Nasal cavity respiratory epithelium epithelial cell of viscerocranial mucosa (primary cell): Measurements from ENCODE around the gene SPATA45. TPM values are rescaled to one million over a fixed set of nuclear protein-coding genes. Genes with fewer than 3 reads are reported as not detected.

Experiments
- total RNA-seq: library from RNA; depleted of rRNA; stranded (reverse); fragments of >200 nt; gene quantifications from 2 replicates; pipeline ENCODE4 v1.2.3, GENCODE V29; 2014

Gene SPATA45
- not detected in 2 replicates for total RNA-seq

DNA sequence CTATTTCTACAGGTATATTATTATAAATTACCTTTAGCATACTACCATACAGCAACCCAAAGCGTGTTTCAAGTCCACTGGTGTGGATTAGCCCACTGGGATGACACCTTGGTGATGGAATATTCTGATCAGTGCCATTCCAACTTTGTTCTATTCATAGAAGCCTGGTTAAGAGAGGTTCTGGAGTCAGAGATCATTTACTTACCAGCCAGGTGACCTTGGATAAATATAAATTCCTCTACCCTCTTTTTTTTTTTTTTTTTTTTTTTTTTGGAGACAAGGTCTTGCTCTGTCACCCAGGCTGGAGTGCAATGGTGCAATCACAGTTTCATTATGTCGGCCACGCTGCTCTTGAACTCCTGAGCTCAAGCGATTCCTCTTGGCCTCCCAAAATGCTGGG is at the start of gene SPATA45:
Gene SPATA45, minus strand, starts transcription at position 101 of the 400 bp plus-strand sequence. CDS start 11,500 bp downstream, outside the sequence.

GRCh38 chr1:212857992-212858460 is 10.6 kb upstream of the SPATA45 start, which contains the start of gene FLVCR1:
FLVCR1 (plus strand) TSS chr1:212858275; CDS start chr1:212858453, 178 bp downstream.

GRCh38 chr1:212791676-212792395 is 55.6 kb downstream of the SPATA45 start, which contains the start of the genes NSL1 and TATDN3:
NSL1 (minus strand) TSS chr1:212791777; CDS start chr1:212791763, 14 bp downstream.
TATDN3 (plus strand) TSS chr1:212791894; CDS start chr1:212791922, 28 bp downstream.

Other genes with a start within 250 kb of the SPATA45 start
- gene ATF3, start 238.9 kb downstream of the SPATA45 start, total RNA-seq, result 67.0 and 104 TPM in 2 replicates
- under 0.01 and 0.14 TPM in 2 replicates for gene BATF3, start 147.8 kb downstream of the SPATA45 start, total RNA-seq
- gene NSL1, start 55.9 kb downstream of the SPATA45 start, total RNA-seq, result 14.4 and 22.5 TPM in 2 replicates
- 14.2 and 21.9 TPM in 2 replicates for gene TATDN3, start 55.8 kb downstream of the SPATA45 start, total RNA-seq
- gene FLVCR1, start 10.6 kb upstream of the SPATA45 start, total RNA-seq, result 9.2 and 10.5 TPM in 2 replicates
- gene VASH2, start 102.9 kb upstream of the SPATA45 start, total RNA-seq, result 0.07 TPM in 1 of 2 replicates, not detected in the other
- 25.6 and 37.3 TPM in 2 replicates for gene ANGEL2, start 168.2 kb upstream of the SPATA45 start, total RNA-seq
- gene RPS6KC1, start 203.6 kb upstream of the SPATA45 start, total RNA-seq, result 18.8 and 22.4 TPM in 2 replicates